T-helper 1 cell (primary cell): ENCODE measurements around the gene ADORA3.

Source experiments
- DNase-seq, 5 donors: peaks; one replicate each; pipeline ENCODE4 v3.0.0-alpha.2; 2012 to 2020

The ADORA3 gene

GRCh38 chr1:111474521-111474920 is 28.9 kb downstream of the ADORA3 start:
- no peak for DNase-seq

GRCh38 chr1:111474106-111474505 is 29.3 kb downstream of the ADORA3 start:
- no peak for DNase-seq

- DNase-seq, result no peak
These were observed 31.9 kb downstream of the ADORA3 start for GRCh38 chr1:111471538-111471937.

GRCh38 chr1:111471012-111471411 is 32.4 kb downstream of the ADORA3 start:
- peak; percentile 34 to 91 (median 58) for DNase-seq

GRCh38 chr1:111470596-111470995 is 32.8 kb downstream of the ADORA3 start:
- DNase-seq, result no peak

GRCh38 chr1:111469539-111469938 is 33.9 kb downstream of the ADORA3 start:
- no peak for DNase-seq

GRCh38 chr1:111468717-111469100 is 34.7 kb downstream of the ADORA3 start:
- no peak for DNase-seq

- DNase-seq, result no peak
These were observed 35.3 kb downstream of the ADORA3 start for GRCh38 chr1:111467865-111468716.

- no peak for DNase-seq
These were observed 37.0 kb downstream of the ADORA3 start for GRCh38 chr1:111466480-111466879.

GRCh38 chr1:111465754-111466153 is 37.7 kb downstream of the ADORA3 start:
- no peak for DNase-seq

- no peak for DNase-seq
These were observed 40.3 kb downstream of the ADORA3 start for GRCh38 chr1:111463029-111463683.

- no peak for DNase-seq
These were observed 40.9 kb downstream of the ADORA3 start for GRCh38 chr1:111462370-111463028.

GRCh38 chr1:111461765-111462164 is 41.7 kb downstream of the ADORA3 start:
- DNase-seq, result no peak

- DNase-seq, result no peak
These were observed 47.8 kb downstream of the ADORA3 start for GRCh38 chr1:111455642-111456031.

GRCh38 chr1:111454859-111455641 is 48.4 kb downstream of the ADORA3 start:
- peak in 1 of 5 donors; percentile 76 for DNase-seq

GRCh38 chr1:111453706-111454105 is 49.7 kb downstream of the ADORA3 start:
- no peak for DNase-seq

GRCh38 chr1:111452581-111452980 is 50.9 kb downstream of the ADORA3 start:
- no peak for DNase-seq

- no peak for DNase-seq
These were observed 53.2 kb downstream of the ADORA3 start for GRCh38 chr1:111450185-111450584.

GRCh38 chr1:111449703-111450017 is 53.8 kb downstream of the ADORA3 start:
- no peak for DNase-seq
